T-helper 1 cell treated with Interleukin-12 subunit alpha and Interleukin-12 subunit beta and Interleukin-4 antibody, amounts not matched to agents 30 μg/mL and 1 μg/mL, for 36 hours (primary cell): Measurements from ENCODE around the gene OXSR1.

Experiments used
- H3K27ac Mint-ChIP-seq: one replicate; pipeline ENCODE4 v1.8.0; 2021; ENCODE audit warnings: mild to moderate bottlenecking, mixed read lengths
- H3K27me3 Mint-ChIP-seq: one replicate; pipeline ENCODE4 v1.8.0; 2021; ENCODE audit warnings: low read depth, mixed read lengths
- H3K36me3 Mint-ChIP-seq: one replicate; pipeline ENCODE4 v1.8.0; 2021; ENCODE audit warnings: low read depth, mixed read lengths
- H3K4me1 Mint-ChIP-seq: one replicate; pipeline ENCODE4 v1.8.0; 2021; ENCODE audit warnings: low read depth, mixed read lengths
- H3K4me3 Mint-ChIP-seq: one replicate; pipeline ENCODE4 v1.8.0; 2021; ENCODE audit warnings: mild to moderate bottlenecking, moderate library complexity, mixed read lengths
- H3K9me3 Mint-ChIP-seq: one replicate; pipeline ENCODE4 v1.8.0; 2021; ENCODE audit warnings: mixed read lengths

OXSR1 gene

DNA sequence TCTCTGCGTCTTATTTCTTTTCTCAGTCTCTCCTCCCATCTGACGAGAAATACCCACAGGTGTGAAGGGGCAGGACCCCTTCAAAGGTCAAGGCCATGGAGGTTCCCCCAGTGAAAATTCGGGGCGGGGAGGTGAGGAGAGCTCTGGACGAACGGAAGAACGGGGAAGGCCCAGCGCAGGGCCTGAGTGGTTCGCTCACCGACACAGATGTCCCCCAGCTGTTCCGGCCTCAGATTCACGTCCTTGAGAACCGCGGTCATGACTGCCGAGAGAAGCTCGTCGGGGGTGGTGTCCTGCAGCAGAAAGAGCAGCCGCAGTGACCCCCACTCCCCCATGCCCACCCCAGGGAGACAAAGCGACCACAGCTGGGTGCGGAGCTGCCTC lies 29.0 kb upstream of the OXSR1 start:
- Mint-ChIP-seq H3K36me3 (peaks cover 40% of the 10 kb centered on the region), H3K27ac (peak overlapping the region; percentile 92), H3K4me1 (peaks cover 53% of the 10 kb centered on the region), H3K27me3 (no peaks in the 10 kb centered on the region), H3K9me3 (no peaks in the 10 kb centered on the region), H3K4me3 (peak overlapping the region; percentile 93)

- H3K36me3 Mint-ChIP-seq, result peaks cover 42% of the 10 kb centered on the region
Measured at GRCh38 chr3:38136777-38137614, 28.3 kb upstream of the OXSR1 start, which contains the start of gene ACAA1. TSS of gene ACAA1 (minus strand) at chr3:38137127. CDS start at chr3:38137035, 92 bp downstream.

DNA sequence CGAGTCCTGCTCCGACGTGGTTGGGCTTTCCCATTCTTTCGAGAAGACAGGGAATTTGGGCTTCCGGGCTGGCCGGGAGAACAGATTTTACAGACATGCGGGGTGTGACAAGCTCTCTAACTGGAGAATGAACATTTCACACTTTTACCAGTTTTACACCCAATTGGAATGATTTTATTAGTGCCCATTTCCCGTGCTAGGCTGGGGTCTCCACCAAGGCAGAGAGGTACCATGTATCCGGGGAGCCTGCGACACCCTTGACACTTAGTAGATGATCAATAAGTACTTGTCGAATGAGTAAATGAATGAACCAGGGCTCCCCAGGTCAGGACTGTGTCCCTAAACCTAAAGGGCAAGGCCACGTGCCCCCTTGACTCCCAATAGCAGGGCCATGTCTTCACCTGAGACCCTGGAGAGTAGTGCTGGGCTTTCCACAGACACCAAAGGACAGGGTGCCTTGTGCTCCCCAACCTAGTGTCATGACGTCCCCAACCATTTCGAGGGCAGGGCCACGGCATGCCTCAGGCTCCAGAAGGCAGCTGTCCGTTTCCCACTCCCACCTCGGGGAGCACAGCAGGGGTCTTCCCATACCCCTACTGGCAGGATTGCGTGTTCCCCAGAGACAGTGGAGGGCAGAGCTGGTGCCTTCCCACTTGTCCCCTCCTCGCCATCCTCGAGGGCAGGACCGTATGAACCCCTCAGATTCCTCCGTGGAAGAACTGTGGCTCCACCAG lies 27.6 kb upstream of the OXSR1 start:
- Mint-ChIP-seq H3K27ac (peak overlapping the region; percentile 98), H3K9me3 (no peaks in the 10 kb centered on the region), H3K27me3 (no peaks in the 10 kb centered on the region), H3K36me3 (peaks cover 45% of the 10 kb centered on the region), H3K4me1 (peaks cover 59% of the 10 kb centered on the region), H3K4me3 (peak overlapping the region; percentile 93)

More at GRCh38 chr3:38136777-38137614, 28.3 kb upstream of the OXSR1 start, which contains the start of gene ACAA1:
- Mint-ChIP-seq H3K27ac (peak within 1 kb of the TSS; percentile 98), H3K4me1 (peaks cover 56% of the 10 kb centered on the region), H3K27me3 (no peaks in the 10 kb centered on the region), H3K9me3 (no peaks in the 10 kb centered on the region), H3K4me3 (peak within 1 kb of the TSS; percentile 93)

- Mint-ChIP-seq H3K4me3 (peak within 1 kb of the TSS; percentile 93), H3K4me1 (peaks cover 57% of the 10 kb centered on the region), H3K27me3 (no peaks in the 10 kb centered on the region), H3K27ac (peak within 1 kb of the TSS; percentile 98), H3K9me3 (no peaks in the 10 kb centered on the region), H3K36me3 (peaks cover 45% of the 10 kb centered on the region)
Measured at GRCh38 chr3:38138349-38139190, 26.8 kb upstream of the OXSR1 start, which contains the start of gene MYD88. TSS of gene MYD88 (plus strand) at chr3:38138661. CDS start at chr3:38138701, 40 bp downstream.

DNA sequence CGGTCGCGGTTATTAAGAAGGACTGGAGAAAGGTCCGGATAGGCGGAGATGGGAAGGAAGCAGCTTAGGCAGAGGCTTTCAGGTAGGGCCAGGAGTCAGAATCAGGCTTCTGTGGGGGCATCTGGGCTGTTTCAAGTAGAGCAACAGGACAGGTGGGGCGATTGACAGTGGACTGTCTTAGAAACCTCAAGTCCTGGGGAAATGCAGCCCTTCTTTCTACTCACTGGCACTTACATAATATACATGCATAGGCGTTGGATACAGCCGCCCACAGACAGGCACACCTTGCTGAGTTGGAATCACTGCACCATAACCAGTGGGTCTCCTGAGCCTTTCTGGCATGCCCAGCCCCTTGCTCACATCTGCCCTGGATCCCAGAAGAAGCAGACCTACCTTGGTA lies 26.1 kb upstream of the OXSR1 start:
- Mint-ChIP-seq H3K27ac (peak overlapping the region; percentile 98), H3K4me1 (peaks cover 54% of the 10 kb centered on the region), H3K4me3 (peak overlapping the region; percentile 93), H3K27me3 (no peaks in the 10 kb centered on the region), H3K36me3 (peaks cover 40% of the 10 kb centered on the region), H3K9me3 (no peaks in the 10 kb centered on the region)

DNA sequence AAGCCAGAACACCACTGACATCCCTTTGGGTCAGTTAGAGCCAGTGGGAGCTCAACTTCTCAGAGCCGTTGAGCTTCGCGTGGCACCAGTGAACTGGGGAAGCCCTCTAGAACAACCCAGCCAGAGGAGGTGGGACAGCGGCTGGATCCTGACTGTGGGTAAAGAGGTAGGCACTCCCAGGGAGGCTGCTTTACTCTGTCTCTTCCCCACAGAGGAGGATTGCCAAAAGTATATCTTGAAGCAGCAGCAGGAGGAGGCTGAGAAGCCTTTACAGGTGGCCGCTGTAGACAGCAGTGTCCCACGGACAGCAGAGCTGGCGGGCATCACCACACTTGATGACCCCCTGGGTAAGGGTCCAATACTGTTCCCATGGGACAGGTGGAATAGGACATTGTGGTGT lies 25.7 kb upstream of the OXSR1 start:
- H3K27ac Mint-ChIP-seq, result peak overlapping the region; percentile 98
- peaks cover 37% of the 10 kb centered on the region for H3K36me3 Mint-ChIP-seq
- no peaks in the 10 kb centered on the region for H3K9me3 Mint-ChIP-seq
- peaks cover 50% of the 10 kb centered on the region for H3K4me1 Mint-ChIP-seq
- no peaks in the 10 kb centered on the region for H3K27me3 Mint-ChIP-seq
- H3K4me3 Mint-ChIP-seq, result peak overlapping the region; percentile 93

DNA sequence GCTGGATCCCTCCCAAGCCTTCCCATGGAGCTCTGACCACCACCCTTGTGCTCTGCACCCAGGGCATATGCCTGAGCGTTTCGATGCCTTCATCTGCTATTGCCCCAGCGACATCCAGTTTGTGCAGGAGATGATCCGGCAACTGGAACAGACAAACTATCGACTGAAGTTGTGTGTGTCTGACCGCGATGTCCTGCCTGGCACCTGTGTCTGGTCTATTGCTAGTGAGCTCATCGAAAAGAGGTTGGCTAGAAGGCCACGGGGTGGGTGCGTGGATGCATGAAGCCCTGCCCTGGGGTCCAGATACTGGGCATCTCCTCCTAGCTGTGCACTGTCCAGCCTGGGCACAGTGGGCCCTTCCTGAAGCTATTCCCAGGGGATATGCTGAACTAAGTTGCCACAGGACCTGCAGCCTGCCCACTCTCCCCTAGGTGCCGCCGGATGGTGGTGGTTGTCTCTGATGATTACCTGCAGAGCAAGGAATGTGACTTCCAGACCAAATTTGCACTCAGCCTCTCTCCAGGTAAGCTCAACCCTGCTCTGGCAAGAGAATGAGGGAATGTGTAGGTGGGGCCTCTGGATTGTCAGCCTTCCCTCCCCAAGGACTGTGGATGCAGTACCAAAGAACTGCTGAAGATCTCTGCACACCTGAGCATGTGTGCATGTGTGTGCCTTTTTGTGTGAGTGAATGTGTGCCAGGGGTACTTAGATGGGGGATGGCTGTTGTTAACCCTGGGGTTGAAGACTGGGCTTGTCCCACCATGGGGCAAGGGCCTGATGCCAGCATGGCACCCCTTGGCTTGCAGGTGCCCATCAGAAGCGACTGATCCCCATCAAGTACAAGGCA lies 24.8 kb upstream of the OXSR1 start:
- H3K9me3 Mint-ChIP-seq, result peaks cover 7% of the 10 kb centered on the region
- peaks cover 33% of the 10 kb centered on the region for H3K36me3 Mint-ChIP-seq
- H3K4me3 Mint-ChIP-seq, result peak overlapping the region; percentile 93
- H3K27me3 Mint-ChIP-seq, result no peaks in the 10 kb centered on the region
- H3K27ac Mint-ChIP-seq, result no peak overlapping the region
- peaks cover 44% of the 10 kb centered on the region for H3K4me1 Mint-ChIP-seq

DNA sequence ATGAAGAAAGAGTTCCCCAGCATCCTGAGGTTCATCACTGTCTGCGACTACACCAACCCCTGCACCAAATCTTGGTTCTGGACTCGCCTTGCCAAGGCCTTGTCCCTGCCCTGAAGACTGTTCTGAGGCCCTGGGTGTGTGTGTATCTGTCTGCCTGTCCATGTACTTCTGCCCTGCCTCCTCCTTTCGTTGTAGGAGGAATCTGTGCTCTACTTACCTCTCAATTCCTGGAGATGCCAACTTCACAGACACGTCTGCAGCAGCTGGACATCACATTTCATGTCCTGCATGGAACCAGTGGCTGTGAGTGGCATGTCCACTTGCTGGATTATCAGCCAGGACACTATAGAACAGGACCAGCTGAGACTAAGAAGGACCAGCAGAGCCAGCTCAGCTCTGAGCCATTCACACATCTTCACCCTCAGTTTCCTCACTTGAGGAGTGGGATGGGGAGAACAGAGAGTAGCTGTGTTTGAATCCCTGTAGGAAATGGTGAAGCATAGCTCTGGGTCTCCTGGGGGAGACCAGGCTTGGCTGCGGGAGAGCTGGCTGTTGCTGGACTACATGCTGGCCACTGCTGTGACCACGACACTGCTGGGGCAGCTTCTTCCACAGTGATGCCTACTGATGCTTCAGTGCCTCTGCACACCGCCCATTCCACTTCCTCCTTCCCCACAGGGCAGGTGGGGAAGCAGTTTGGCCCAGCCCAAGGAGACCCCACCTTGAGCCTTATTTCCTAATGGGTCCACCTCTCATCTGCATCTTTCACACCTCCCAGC lies 24.0 kb upstream of the OXSR1 start:
- Mint-ChIP-seq H3K27ac (no peak overlapping the region), H3K4me1 (peaks cover 36% of the 10 kb centered on the region)

GRCh38 chr3:38141952-38142273 lies 23.4 kb upstream of the OXSR1 start:
- Mint-ChIP-seq H3K27ac (no peak overlapping the region), H3K27me3 (peaks cover 4% of the 10 kb centered on the region), H3K36me3 (peaks cover 34% of the 10 kb centered on the region), H3K4me3 (no peak overlapping the region), H3K9me3 (peaks cover 18% of the 10 kb centered on the region), H3K4me1 (peaks cover 36% of the 10 kb centered on the region)

More for the DNA sequence above, 24.0 kb upstream of the OXSR1 start:
- H3K27me3 Mint-ChIP-seq, result peaks cover 3% of the 10 kb centered on the region
- H3K4me3 Mint-ChIP-seq, result no peak overlapping the region
- peaks cover 29% of the 10 kb centered on the region for H3K36me3 Mint-ChIP-seq
- peaks cover 12% of the 10 kb centered on the region for H3K9me3 Mint-ChIP-seq

DNA sequence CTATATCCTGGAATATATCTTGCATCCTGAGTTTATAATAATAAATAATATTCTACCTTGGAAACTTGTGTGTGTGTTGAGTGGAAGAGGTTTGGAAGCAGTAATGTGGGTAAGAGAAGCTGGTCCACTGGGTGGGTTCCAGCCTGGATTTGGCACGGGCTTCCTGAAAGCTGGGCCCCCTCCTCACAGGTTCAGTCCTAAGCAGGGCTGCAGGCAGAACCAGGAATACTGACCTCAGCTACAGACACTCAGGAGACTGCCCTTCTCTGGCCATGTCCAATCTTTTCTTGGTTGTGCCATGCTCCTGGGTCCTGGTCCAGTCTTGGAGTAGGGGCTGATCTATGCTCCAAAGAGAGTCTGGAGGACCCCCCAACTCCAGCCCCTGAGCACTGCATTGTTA lies 22.4 kb upstream of the OXSR1 start:
- no peak overlapping the region for H3K27ac Mint-ChIP-seq
- no peak overlapping the region for H3K4me3 Mint-ChIP-seq
- peaks cover 4% of the 10 kb centered on the region for H3K27me3 Mint-ChIP-seq
- H3K36me3 Mint-ChIP-seq, result peaks cover 32% of the 10 kb centered on the region
- peaks cover 27% of the 10 kb centered on the region for H3K9me3 Mint-ChIP-seq
- peaks cover 30% of the 10 kb centered on the region for H3K4me1 Mint-ChIP-seq

DNA sequence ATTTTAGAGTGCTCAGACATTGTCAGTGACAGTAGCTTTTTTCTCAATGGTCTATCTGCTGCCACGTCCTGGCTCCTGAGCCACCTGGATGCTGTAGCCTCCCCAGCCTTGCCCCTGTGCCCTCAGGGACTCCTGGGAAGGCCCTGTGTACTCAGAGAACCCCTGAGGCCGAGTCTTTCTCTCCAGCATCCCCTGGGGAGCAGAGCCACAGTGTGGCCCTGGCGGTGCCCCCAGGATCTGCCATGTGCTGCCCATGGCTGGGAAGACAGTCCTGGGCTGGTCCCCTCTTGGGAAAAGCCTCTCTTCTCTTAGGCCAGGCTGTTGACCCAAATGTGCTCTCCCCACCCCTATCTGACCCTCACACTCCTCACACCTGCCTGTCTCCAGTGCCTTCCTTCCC lies 21.8 kb upstream of the OXSR1 start:
- H3K36me3 Mint-ChIP-seq, result peaks cover 32% of the 10 kb centered on the region
- no peak overlapping the region for H3K4me3 Mint-ChIP-seq
- H3K9me3 Mint-ChIP-seq, result peaks cover 27% of the 10 kb centered on the region
- H3K27ac Mint-ChIP-seq, result no peak overlapping the region
- H3K4me1 Mint-ChIP-seq, result peaks cover 26% of the 10 kb centered on the region
- H3K27me3 Mint-ChIP-seq, result peaks cover 4% of the 10 kb centered on the region

- peaks cover 20% of the 10 kb centered on the region for H3K4me1 Mint-ChIP-seq
- H3K9me3 Mint-ChIP-seq, result peaks cover 27% of the 10 kb centered on the region
- H3K4me3 Mint-ChIP-seq, result no peak overlapping the region
- H3K27me3 Mint-ChIP-seq, result peaks cover 4% of the 10 kb centered on the region
- no peak overlapping the region for H3K27ac Mint-ChIP-seq
- peaks cover 19% of the 10 kb centered on the region for H3K36me3 Mint-ChIP-seq
Measured at GRCh38 chr3:38146504-38146903, 18.8 kb upstream of the OXSR1 start.

DNA sequence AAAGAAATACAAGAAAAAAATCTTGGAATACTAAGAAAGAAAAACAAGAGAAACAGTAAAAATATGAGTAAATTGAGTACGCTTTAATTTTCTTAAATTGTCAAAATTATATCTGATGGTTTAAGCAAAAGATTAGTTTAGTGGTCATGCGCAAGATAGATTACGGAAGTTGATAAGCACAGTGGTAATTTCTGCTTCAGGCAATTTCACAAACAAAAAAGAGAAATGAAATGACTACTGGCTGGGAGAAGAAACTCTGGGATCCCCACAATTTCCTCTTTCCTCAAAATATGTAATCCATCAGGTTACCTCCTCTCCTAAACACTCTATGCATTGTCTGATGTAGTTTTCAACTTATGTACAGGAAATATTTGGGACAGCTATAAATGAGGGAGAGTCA lies 17.9 kb upstream of the OXSR1 start:
- Mint-ChIP-seq H3K4me3 (no peak overlapping the region), H3K27me3 (peaks cover 4% of the 10 kb centered on the region), H3K9me3 (peaks cover 27% of the 10 kb centered on the region), H3K27ac (no peak overlapping the region), H3K36me3 (peaks cover 10% of the 10 kb centered on the region), H3K4me1 (peaks cover 19% of the 10 kb centered on the region)
